IMR-90 (cell line): ENCODE measurements around the gene MEGF11. TPM values are rescaled to one million over a fixed set of nuclear protein-coding genes. Genes with fewer than 3 reads are reported as not detected.

ENCODE experiments used
- ATAC-seq: fragments of 200-7000 bp; cut with Tn5 transposase; 2 replicates; pipeline ENCODE4 v1.9.1; 2020; ENCODE audit warnings: low read depth, mild to moderate bottlenecking, moderate library complexity
- BruUV-seq: library from RNA; stranded (reverse); fragments of 400-500 nt; replicated peaks from 2 replicates; lab custom pipeline; 2021; lab: Mats Ljungman, UMichigan
- CTCF ChIA-PET: fragments of 300-600 bp; formaldehyde crosslinking; extraction: SDS; loops from one replicate; lab custom pipeline; 2021; ENCODE audit warnings: antibody characterized with exemption; lab: Yijun Ruan, JAX
- POLR2A ChIA-PET: fragments of 300-600 bp; sonication (Branson Sonifier 250); formaldehyde crosslinking; loops from one replicate; lab custom pipeline; 2022; ENCODE audit warnings: antibody characterized with exemption; ENCODE audit not compliant: unreplicated experiment; lab: Charles Lee
- DNase-seq: peaks from one replicate; pipeline ENCODE4 v3.0.0; 2013
- H2AFZ ChIP-seq: replicated peaks from 2 replicates; pipeline ENCODE3; 2013; ENCODE audit warnings: low read length, mild to moderate bottlenecking; ENCODE audit not compliant: poor library complexity
- H2AK5ac ChIP-seq: 2 replicates; pipeline ENCODE4 v1.6.1; 2013; ENCODE audit warnings: low read depth, low read length, inconsistent platforms
- H2AK9ac ChIP-seq: replicated peaks from 2 replicates; pipeline ENCODE3; 2013; ENCODE audit warnings: mild to moderate bottlenecking, low read depth, low read length, moderate library complexity; ENCODE audit not compliant: poor library complexity
- H2BK120ac ChIP-seq: 2 replicates; pipeline ENCODE4 v1.6.1; 2013; ENCODE audit warnings: low read depth, low read length, inconsistent platforms
- H2BK15ac ChIP-seq: 3 replicates; pipeline ENCODE4 v1.6.1; 2013; ENCODE audit warnings: low read depth, low read length, inconsistent platforms
- H2BK20ac ChIP-seq: 2 replicates; pipeline ENCODE4 v1.6.1; 2013; ENCODE audit warnings: low read depth, mild to moderate bottlenecking, inconsistent platforms, low read length, moderate library complexity
- H2BK5ac ChIP-seq: 2 replicates; pipeline ENCODE4 v1.6.1; 2013; ENCODE audit warnings: mild to moderate bottlenecking, low read depth, low read length, inconsistent platforms; ENCODE audit not compliant: poor library complexity, severe bottlenecking
- H3K14ac ChIP-seq: replicated peaks from 2 replicates; pipeline ENCODE4 v1.6.1; 2013; ENCODE audit warnings: low read depth, low read length, inconsistent platforms
- H3K18ac ChIP-seq: 2 replicates; pipeline ENCODE4 v1.6.1; 2013; ENCODE audit warnings: low read depth, low read length, control low read depth
- H3K23ac ChIP-seq: 2 replicates; pipeline ENCODE4 v1.6.1; 2013; ENCODE audit warnings: low read depth, low read length, inconsistent platforms
- H3K27ac ChIP-seq: 2 replicates; pipeline ENCODE4 v1.5.1; 2013; ENCODE audit warnings: mild to moderate bottlenecking, control low read depth, low read length; ENCODE audit not compliant: insufficient read depth
- H3K27me3 ChIP-seq: 2 replicates; pipeline ENCODE4 v1.6.1; 2013; ENCODE audit warnings: low read length; ENCODE audit not compliant: control insufficient read depth, insufficient read depth
- H3K36me3 ChIP-seq: 2 replicates; pipeline ENCODE4 v1.6.1; 2013; ENCODE audit warnings: low read length, mixed read lengths; ENCODE audit not compliant: control insufficient read depth, insufficient read depth
- H3K4ac ChIP-seq: 2 replicates; pipeline ENCODE4 v1.6.1; 2013; ENCODE audit warnings: low read depth, low read length, inconsistent platforms
- H3K4me1 ChIP-seq: 2 replicates; pipeline ENCODE4 v1.6.1; 2013; ENCODE audit warnings: low read length, mixed read lengths; ENCODE audit not compliant: control insufficient read depth, insufficient read depth
- H3K4me2 ChIP-seq: 2 replicates; pipeline ENCODE4 v1.6.1; 2013; ENCODE audit warnings: low read depth, mild to moderate bottlenecking, control low read depth, low read length, moderate library complexity
- H3K4me3 ChIP-seq: 2 replicates; pipeline ENCODE4 v1.5.1; 2013; ENCODE audit warnings: low read depth, mild to moderate bottlenecking, control low read depth, low read length, moderate library complexity; ENCODE audit not compliant: insufficient read depth
- H3K56ac ChIP-seq: 2 replicates; pipeline ENCODE4 v1.6.1; 2013; ENCODE audit warnings: low read length, inconsistent platforms; ENCODE audit not compliant: insufficient read depth; ENCODE audit errors: extremely low read depth
- H3K79me1 ChIP-seq, 2 experiments: 2 replicates each; pipeline ENCODE4 v1.6.1; 2013; ENCODE audit warnings: low read length in 2 of 2, inconsistent platforms in 1 of 2, low read depth in 1 of 2
- H3K9ac ChIP-seq: 2 replicates; pipeline ENCODE4 v1.6.1; 2013; ENCODE audit warnings: low read depth, low read length, control low read depth
- H3K9me1 ChIP-seq: 2 replicates; pipeline ENCODE4 v1.6.1; 2013; ENCODE audit warnings: low read length, inconsistent platforms; ENCODE audit not compliant: insufficient read depth
- H3K9me3 ChIP-seq: 2 replicates; pipeline ENCODE4 v1.6.1; 2013; ENCODE audit warnings: low read length; ENCODE audit not compliant: control insufficient read depth, insufficient read depth
- H4K20me1 ChIP-seq: 2 replicates; pipeline ENCODE4 v1.6.1; 2013; ENCODE audit warnings: low read length, inconsistent platforms; ENCODE audit not compliant: insufficient read depth
- H4K5ac ChIP-seq: 2 replicates; pipeline ENCODE4 v1.6.1; 2013; ENCODE audit warnings: mild to moderate bottlenecking, low read depth, low read length, control low read depth
- H4K8ac ChIP-seq, 2 experiments: 2 replicates each; pipeline ENCODE4 v1.6.1; 2013; ENCODE audit warnings: low read depth in 2 of 2, low read length in 2 of 2, control low read depth in 1 of 2, inconsistent platforms in 1 of 2
- H4K91ac ChIP-seq: 2 replicates; pipeline ENCODE4 v1.6.1; 2013; ENCODE audit warnings: low read depth, low read length, inconsistent platforms; ENCODE audit not compliant: insufficient read depth
- CEBPB ChIP-seq: IDR thresholded peaks from 2 replicates; pipeline ENCODE4 v1.6.1; 2012; ENCODE audit warnings: low read depth, low read length, improper control_type of control experiment
- CHD1 ChIP-seq: IDR thresholded peaks from 2 replicates; pipeline ENCODE4 v1.6.1; 2012; ENCODE audit warnings: low read depth, low read length, improper control_type of control experiment
- MAZ ChIP-seq: IDR thresholded peaks from 2 replicates; pipeline ENCODE4 v1.6.1; 2012; ENCODE audit warnings: low read depth, mild to moderate bottlenecking, low read length, improper control_type of control experiment, moderate library complexity, borderline replicate concordance
- WGBS, 2 experiments: methylation state at CpG; one replicate each; pipeline versions ENCODE4 v1.1.5 to v1.1.7; 2013; ENCODE audit warnings: missing lambda C conversion rate in 2 of 2; ENCODE audit not compliant: insufficient read length in 1 of 2; ENCODE audit errors: extremely low coverage in 2 of 2; 5-methylcytosine and 5-hydroxymethylcytosine counted together
- dilution Hi-C: fragments of 300-500 bp; cut with HindIII; formaldehyde crosslinking; loops from one replicate; pipeline ENCODE4 v1.14.3; 2018; ENCODE audit warnings: low sequenced_read_pairs; ENCODE audit not compliant: unreplicated experiment
- in situ Hi-C: fragments of 300-500 bp; cut with MboI; formaldehyde crosslinking; loops from 3 replicates; pipeline ENCODE4 v1.14.3; 2019; ENCODE audit warnings: low sequenced_read_pairs, inconsistent platforms, mixed read lengths
- intact Hi-C: fragments of 100-400 bp; cut with micrococcal nuclease; formaldehyde crosslinking; loops from 2 replicates; pipeline ENCODE4 v1.10.0; 2022
- polyA plus RNA-seq, 3 experiments: library from polyadenylated mRNA; depleted of rRNA; stranded (reverse); fragments of >200 nt; gene quantifications; 2 replicates each; pipeline ENCODE4 v1.2.3, GENCODE V29; 2012; ENCODE audit warnings: low replicate concordance in 1 of 3
- total RNA-seq: library from RNA; depleted of rRNA; stranded (reverse); fragments of >200 nt; gene quantifications from 2 replicates; pipeline ENCODE4 v1.2.3, GENCODE V29; 2012
- TF ChIP-seq, protein P1 (sequence below): fragments of 150-350 bp; IDR thresholded peaks from 2 replicates; pipeline ENCODE4 v1.6.1; 2017; ENCODE audit warnings: mild to moderate bottlenecking, antibody characterized with exemption, low read length, low read depth

The MEGF11 gene
- total and polyA plus RNA-seq, 2 of the 4 experiments (the other 2 are of a cell fraction): not detected

DNA sequence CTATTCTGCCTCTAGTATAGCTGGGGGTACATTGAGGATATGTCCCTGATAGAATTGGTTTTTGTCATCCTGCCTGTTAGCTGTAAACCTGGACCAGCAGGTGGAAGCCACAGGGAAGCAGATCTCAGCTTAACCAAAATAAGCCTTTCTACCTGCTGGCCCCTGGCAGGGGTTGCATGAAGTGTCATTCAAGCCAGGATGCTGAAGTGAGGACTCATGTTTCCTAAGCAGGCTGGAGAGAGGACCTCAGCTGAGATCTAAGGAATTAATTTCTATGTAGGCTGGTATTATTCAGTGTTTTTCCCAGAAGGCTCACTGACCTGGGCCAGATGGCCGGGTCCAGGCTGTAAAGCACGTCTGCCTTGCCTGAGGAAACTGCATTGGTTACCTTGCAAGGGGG lies 128.9 kb downstream of the MEGF11 start:
- H4K8ac ChIP-seq: no peak overlapping the region
- no peak for ATAC-seq
- no peak overlapping the region for H4K91ac ChIP-seq
- no peak overlapping the region for H3K4ac ChIP-seq
- H2AK9ac ChIP-seq: no peak overlapping the region
- no peak overlapping the region for H4K5ac ChIP-seq
- WGBS, 2 experiments: 29% methylated on average over 1 of the region's 2 CpGs; no CpG with 5 or more reads in 1 of the 2 experiments
- H3K4me3 ChIP-seq: no peak overlapping the region
- intact Hi-C loops (no loop called here), in situ Hi-C loops (no loop called here), dilution Hi-C loops (no loop called here)
- no peak overlapping the region for H3K56ac ChIP-seq
- H3K14ac ChIP-seq: no peak overlapping the region
- H3K27ac ChIP-seq: no peak overlapping the region
- H3K4me2 ChIP-seq: no peak overlapping the region
- no peak overlapping the region for H2BK20ac ChIP-seq
- H3K9me3 ChIP-seq: no peaks in the 10 kb centered on the region
- no peak overlapping the region for H3K9ac ChIP-seq
- H2BK5ac ChIP-seq: no peak overlapping the region
- H3K4me1 ChIP-seq: no peaks in the 10 kb centered on the region
- peaks cover 80% of the 10 kb centered on the region for H3K27me3 ChIP-seq
- H2AK5ac ChIP-seq: no peak overlapping the region
- no peaks in the 10 kb centered on the region for H3K9me1 ChIP-seq
- TF ChIP-seq, protein P1, sequence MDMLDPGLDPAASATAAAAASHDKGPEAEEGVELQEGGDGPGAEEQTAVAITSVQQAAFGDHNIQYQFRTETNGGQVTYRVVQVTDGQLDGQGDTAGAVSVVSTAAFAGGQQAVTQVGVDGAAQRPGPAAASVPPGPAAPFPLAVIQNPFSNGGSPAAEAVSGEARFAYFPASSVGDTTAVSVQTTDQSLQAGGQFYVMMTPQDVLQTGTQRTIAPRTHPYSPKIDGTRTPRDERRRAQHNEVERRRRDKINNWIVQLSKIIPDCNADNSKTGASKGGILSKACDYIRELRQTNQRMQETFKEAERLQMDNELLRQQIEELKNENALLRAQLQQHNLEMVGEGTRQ: no peak
- TF ChIP-seq MAZ: no peak
- no peak for TF ChIP-seq CHD1
- no peak for TF ChIP-seq CEBPB
- H3K79me1 ChIP-seq: no peaks in the 10 kb centered on the region
- no peak overlapping the region for H2AFZ ChIP-seq
- H2BK120ac ChIP-seq: no peak overlapping the region
- H4K20me1 ChIP-seq: no peaks in the 10 kb centered on the region
- POLR2A ChIA-PET: no interaction called here
- no peaks in the 10 kb centered on the region for H3K36me3 ChIP-seq
- BruUV-seq: no TSS peak
- H3K23ac ChIP-seq: no peak overlapping the region
- H3K18ac ChIP-seq: no peak overlapping the region
- no peak for DNase-seq
- H2BK15ac ChIP-seq: no peak overlapping the region
- CTCF ChIA-PET: no interaction called here
